ENCODE results near the gene MYO7A. TPM values are rescaled to one million over a fixed set of nuclear protein-coding genes. Genes with fewer than 3 reads are reported as not detected.
A peak's percentile ranks its signal among the peaks of the same experiment; 100 is the strongest.

MYO7A gene
- total and polyA plus RNA-seq, 8 donors, result 1.4 to 29.2 (median 3.3) TPM

DNA sequence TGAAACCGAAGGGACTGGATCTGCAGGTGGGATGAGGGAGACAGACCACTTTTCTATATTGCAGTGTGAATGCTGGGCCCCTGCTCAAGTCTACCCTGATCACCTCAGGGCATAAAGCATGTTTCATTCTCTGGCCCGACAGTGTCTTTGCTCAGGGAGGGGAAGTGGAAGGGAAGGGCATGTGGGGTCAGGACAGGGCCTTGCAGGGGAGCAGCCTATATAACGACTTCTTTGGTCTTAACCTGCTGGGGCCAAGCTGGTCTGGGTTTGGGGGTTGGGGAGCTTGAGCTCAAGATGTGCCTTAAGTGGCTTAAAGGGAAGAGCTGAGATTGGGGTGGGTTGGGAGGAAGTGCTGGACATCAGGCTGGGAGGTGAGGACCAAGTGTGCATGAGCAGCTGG lies 87.1 kb downstream of the MYO7A start:
- H3K27ac ChIP-seq, result no peak overlapping the region
- WGBS, 5 donors, result 79 to 92% (median 85%) methylated on average over 3 of the region's 3 CpGs
- no peaks in the 10 kb centered on the region for H3K4me1 ChIP-seq
- H3K36me3 ChIP-seq, result peaks cover 0 to 13% (median 0%) of the 10 kb centered on the region in 4 donors
- no peak for DNase-seq
- H3K9me3 ChIP-seq, result no peaks in the 10 kb centered on the region
- intact Hi-C loops (cut with DNase I; ENCODE audit: low total_unique reads), result no loop called here
- no peaks in the 10 kb centered on the region for H3K27me3 ChIP-seq
- TF ChIP-seq POLR2A (IDR thresholded peaks at IDR 0.05) (no peak), EP300 (IDR thresholded peaks at IDR 0.05) (no peak), POLR2AphosphoS5 (IDR thresholded peaks at IDR 0.05) (no peak)
- TF ChIP-seq, protein P1, sequence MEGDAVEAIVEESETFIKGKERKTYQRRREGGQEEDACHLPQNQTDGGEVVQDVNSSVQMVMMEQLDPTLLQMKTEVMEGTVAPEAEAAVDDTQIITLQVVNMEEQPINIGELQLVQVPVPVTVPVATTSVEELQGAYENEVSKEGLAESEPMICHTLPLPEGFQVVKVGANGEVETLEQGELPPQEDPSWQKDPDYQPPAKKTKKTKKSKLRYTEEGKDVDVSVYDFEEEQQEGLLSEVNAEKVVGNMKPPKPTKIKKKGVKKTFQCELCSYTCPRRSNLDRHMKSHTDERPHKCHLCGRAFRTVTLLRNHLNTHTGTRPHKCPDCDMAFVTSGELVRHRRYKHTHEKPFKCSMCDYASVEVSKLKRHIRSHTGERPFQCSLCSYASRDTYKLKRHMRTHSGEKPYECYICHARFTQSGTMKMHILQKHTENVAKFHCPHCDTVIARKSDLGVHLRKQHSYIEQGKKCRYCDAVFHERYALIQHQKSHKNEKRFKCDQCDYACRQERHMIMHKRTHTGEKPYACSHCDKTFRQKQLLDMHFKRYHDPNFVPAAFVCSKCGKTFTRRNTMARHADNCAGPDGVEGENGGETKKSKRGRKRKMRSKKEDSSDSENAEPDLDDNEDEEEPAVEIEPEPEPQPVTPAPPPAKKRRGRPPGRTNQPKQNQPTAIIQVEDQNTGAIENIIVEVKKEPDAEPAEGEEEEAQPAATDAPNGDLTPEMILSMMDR (IDR thresholded peaks at IDR 0.05), result no peak
- H3K4me3 ChIP-seq, result no peak overlapping the region

DNA sequence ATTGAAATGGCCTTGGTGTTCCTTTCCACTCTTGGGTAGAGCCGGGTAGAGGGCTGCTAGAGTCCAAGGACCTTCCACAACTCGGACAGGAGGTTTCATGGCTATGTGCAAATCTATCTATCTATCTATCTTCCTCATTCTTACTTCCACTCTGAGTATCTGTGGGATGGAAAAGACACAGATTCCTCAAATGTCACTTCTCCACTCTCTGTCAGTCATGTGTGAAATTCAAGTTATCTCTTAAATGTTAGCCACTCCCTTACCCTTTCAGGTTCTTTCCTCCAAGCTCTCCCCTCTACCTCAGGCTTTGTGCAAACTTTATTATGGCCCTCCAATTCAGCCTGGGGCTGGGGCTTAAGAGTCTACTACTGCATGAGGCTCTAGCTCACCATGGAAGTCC lies 89.1 kb downstream of the MYO7A start:
- Histone ChIP-seq H3K27ac (no peak overlapping the region), H3K4me1 (no peaks in the 10 kb centered on the region), H3K27me3 (no peaks in the 10 kb centered on the region), H3K36me3 (peaks cover 0 to 7% (median 0%) of the 10 kb centered on the region in 4 donors), H3K4me3 (no peak overlapping the region), H3K9me3 (no peaks in the 10 kb centered on the region)
- intact Hi-C loops (cut with DNase I; ENCODE audit: low total_unique reads), result no loop called here
- WGBS, 5 donors, result 80 to 97% (median 94%) methylated on average over 2 of the region's 2 CpGs
- no peak for DNase-seq
- TF ChIP-seq EP300 (IDR thresholded peaks at IDR 0.05) (no peak), POLR2AphosphoS5 (IDR thresholded peaks at IDR 0.05) (no peak), POLR2A (IDR thresholded peaks at IDR 0.05) (no peak)
- TF ChIP-seq, protein P1 (IDR thresholded peaks at IDR 0.05), result no peak

DNA sequence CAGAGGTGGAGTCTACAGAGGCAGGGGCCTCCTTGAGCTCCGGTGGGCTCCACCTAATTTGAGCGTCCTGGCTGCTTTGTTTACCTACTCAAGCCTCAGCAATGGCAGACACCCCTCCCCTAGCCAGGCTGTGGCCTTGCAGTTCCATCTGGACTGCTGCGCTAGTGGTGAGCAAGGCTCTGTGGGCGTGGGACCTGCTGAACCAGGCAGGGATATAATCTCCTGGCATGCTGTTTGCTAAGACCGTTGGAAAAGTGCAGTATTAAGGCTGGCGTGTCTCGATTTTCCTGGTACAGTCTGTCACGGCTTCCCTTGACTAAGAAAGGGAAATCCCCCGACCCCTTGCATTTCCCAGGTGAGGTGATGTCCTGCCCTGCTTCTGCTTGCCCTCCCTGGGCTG lies 95.8 kb downstream of the MYO7A start:
- Histone ChIP-seq H3K9me3 (peaks cover 0 to 7% (median 4%) of the 10 kb centered on the region in 4 donors), H3K4me1 (no peaks in the 10 kb centered on the region), H3K27ac (peak overlapping the region in 2 of 5 donors; percentile 50 to 67), H3K4me3 (no peak overlapping the region), H3K27me3 (no peaks in the 10 kb centered on the region), H3K36me3 (no peaks in the 10 kb centered on the region)
- intact Hi-C loops (cut with DNase I; ENCODE audit: low total_unique reads), result no loop called here
- TF ChIP-seq, protein P1 (IDR thresholded peaks at IDR 0.05), result no peak
- peak in 2 of 3 donors; percentile 50 to 63 for TF ChIP-seq POLR2AphosphoS5 (IDR thresholded peaks at IDR 0.05)
- WGBS, 5 donors, result 31 to 53% (median 41%) methylated on average over 9 of the region's 9 CpGs
- DNase-seq, result peak; percentile 56 to 72

DNA sequence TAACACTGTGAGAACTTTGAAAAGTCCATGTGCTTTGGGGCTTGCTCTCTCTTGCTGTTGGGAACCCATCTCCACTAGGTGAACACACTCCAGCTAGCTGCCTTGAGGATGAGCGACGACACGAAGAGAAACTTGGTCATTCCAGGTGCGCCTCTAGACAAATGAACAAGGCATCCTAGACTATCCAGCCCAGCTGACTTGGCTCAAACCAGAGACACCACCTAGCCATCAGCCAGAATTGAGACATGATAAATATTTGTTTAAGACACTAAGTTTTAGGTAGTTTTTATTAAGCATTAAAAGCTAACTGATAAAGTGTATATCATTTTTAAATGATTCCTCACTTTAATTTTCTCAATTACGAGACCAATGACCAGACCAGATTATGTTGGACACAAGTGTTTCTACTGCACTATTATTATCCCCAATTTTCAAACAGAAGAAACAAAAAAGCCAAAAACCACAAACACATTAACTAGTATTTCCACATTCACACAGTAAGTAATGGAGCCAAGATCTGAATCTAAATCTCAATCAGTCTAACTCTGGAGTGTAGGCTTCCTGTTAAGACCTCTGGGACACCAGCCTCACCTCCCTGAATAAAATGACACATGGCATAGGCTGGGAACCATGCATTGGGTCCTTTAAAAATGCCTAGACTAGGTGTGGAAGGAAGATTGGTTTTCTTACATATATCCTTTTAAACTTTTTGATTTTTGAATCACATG lies 103.0 kb downstream of the MYO7A start:
- H3K27ac ChIP-seq, result no peak overlapping the region
- no peak for DNase-seq
- 92 to 97% (median 95%) methylated on average over 5 of the region's 5 CpGs for WGBS, 5 donors
- no peak for TF ChIP-seq EP300 (IDR thresholded peaks at IDR 0.05)
- no peak for TF ChIP-seq POLR2AphosphoS5 (IDR thresholded peaks at IDR 0.05)
- TF ChIP-seq, protein P1 (IDR thresholded peaks at IDR 0.05), result no peak
- TF ChIP-seq POLR2A (IDR thresholded peaks at IDR 0.05), result no peak
- H3K27me3 ChIP-seq, result no peaks in the 10 kb centered on the region
- intact Hi-C loops (cut with DNase I; ENCODE audit: low total_unique reads), result no loop called here
- H3K4me1 ChIP-seq, result no peaks in the 10 kb centered on the region
- no peaks in the 10 kb centered on the region for H3K36me3 ChIP-seq
- H3K9me3 ChIP-seq, result peaks cover 0 to 6% (median 4%) of the 10 kb centered on the region in 4 donors
- no peak overlapping the region for H3K4me3 ChIP-seq
